SK-N-MC (cell line): ENCODE measurements around the gene CEMP1.
A peak's percentile ranks its signal among the peaks of the same experiment; 100 is the strongest.

Experiments
- DNase-seq: peaks from one replicate; pipeline ENCODE4 v3.0.0-alpha.2; 2011; ENCODE audit warnings: low read depth, low spot score
- H3K27ac ChIP-seq: fragments of 200-600 bp; sonication (generic); 2 replicates; pipeline ENCODE4 v1.5.1; 2016; ENCODE audit warnings: mixed run types
- H3K36me3 ChIP-seq: fragments of 200-600 bp; sonication (generic); 2 replicates; pipeline ENCODE4 v1.6.1; 2017; ENCODE audit warnings: antibody characterized with exemption, low read length, mixed read lengths; ENCODE audit not compliant: insufficient read depth
- H3K4me3 ChIP-seq: fragments of 200-600 bp; sonication (generic); 2 replicates; pipeline ENCODE4 v1.5.1; 2016
- H3K9ac ChIP-seq: fragments of 200-600 bp; sonication (generic); 2 replicates; pipeline ENCODE4 v1.8.0; 2017; ENCODE audit warnings: mixed run types, mixed read lengths; ENCODE audit not compliant: insufficient read length
- H3K9me3 ChIP-seq: fragments of 200-600 bp; sonication (generic); 2 replicates; pipeline ENCODE4 v1.6.1; 2017; ENCODE audit warnings: low read depth, mild to moderate bottlenecking, antibody characterized with exemption, low read length, moderate library complexity, mixed read lengths
- EZH2 ChIP-seq: fragments of 200-600 bp; sonication (generic); IDR thresholded peaks from one replicate; pipeline ENCODE4 v1.6.1; 2017; ENCODE audit warnings: antibody characterized with exemption
- FOXP2 ChIP-seq: optimal IDR thresholded peaks from 2 replicates; pipeline ENCODE3; 2011; ENCODE audit warnings: mild to moderate bottlenecking, moderate library complexity; ENCODE audit not compliant: insufficient read depth; ENCODE audit errors: extremely low read length, control extremely low read depth
- POLR2AphosphoS5 ChIP-seq: IDR thresholded peaks from 2 replicates; pipeline ENCODE4 v1.6.1; 2012; ENCODE audit warnings: mild to moderate bottlenecking, low read depth, low read length, borderline replicate concordance

Gene CEMP1

GRCh38 chr16:2528161-2529060, 2.8 kb downstream of the CEMP1 start:
- H3K4me3 ChIP-seq: no peak overlapping the region
- no peaks in the 10 kb centered on the region for H3K9me3 ChIP-seq
- no peak for TF ChIP-seq FOXP2
- no peak for TF ChIP-seq POLR2AphosphoS5
- no peak for TF ChIP-seq EZH2
- peaks cover 4% of the 10 kb centered on the region; the same call in 1 of the 2 replicates for H3K36me3 ChIP-seq
- DNase-seq: no peak
- no peak overlapping the region for H3K27ac ChIP-seq
- no peak overlapping the region for H3K9ac ChIP-seq

GRCh38 chr16:2527784-2528100, 3.5 kb downstream of the CEMP1 start:
- Histone ChIP-seq H3K4me3 (no peak overlapping the region), H3K9me3 (no peaks in the 10 kb centered on the region), H3K27ac (no peak overlapping the region), H3K36me3 (peaks cover 4% of the 10 kb centered on the region; the same call in 1 of the 2 replicates), H3K9ac (no peak overlapping the region)
- no peak for DNase-seq
- no peak for TF ChIP-seq POLR2AphosphoS5
- TF ChIP-seq EZH2: no peak
- TF ChIP-seq FOXP2: no peak

- Histone ChIP-seq H3K36me3 (peaks cover 4% of the 10 kb centered on the region; the same call in 1 of the 2 replicates), H3K9ac (no peak overlapping the region), H3K4me3 (no peak overlapping the region), H3K27ac (no peak overlapping the region), H3K9me3 (no peaks in the 10 kb centered on the region)
- no peak for TF ChIP-seq POLR2AphosphoS5
- no peak for TF ChIP-seq EZH2
- no peak for TF ChIP-seq FOXP2
- no peak for DNase-seq
These were observed 4.0 kb downstream of the CEMP1 start for GRCh38 chr16:2527071-2527783.

- Histone ChIP-seq H3K36me3 (peaks cover 4% of the 10 kb centered on the region; the same call in 1 of the 2 replicates), H3K27ac (no peak overlapping the region), H3K4me3 (no peak overlapping the region), H3K9ac (no peak overlapping the region), H3K9me3 (no peaks in the 10 kb centered on the region)
- TF ChIP-seq EZH2 (no peak), POLR2AphosphoS5 (no peak), FOXP2 (no peak)
- DNase-seq: no peak
These were observed 5.1 kb downstream of the CEMP1 start for GRCh38 chr16:2526135-2526534.

- H3K4me3 ChIP-seq: no peak overlapping the region
- no peak for TF ChIP-seq FOXP2
- TF ChIP-seq EZH2: no peak
- no peak for DNase-seq
- no peak overlapping the region for H3K27ac ChIP-seq
- H3K9ac ChIP-seq: no peak overlapping the region
- H3K36me3 ChIP-seq: peaks cover 4% of the 10 kb centered on the region; the same call in 1 of the 2 replicates
- H3K9me3 ChIP-seq: no peaks in the 10 kb centered on the region
These were observed 6.8 kb downstream of the CEMP1 start for GRCh38 chr16:2524339-2524938.

DNA sequence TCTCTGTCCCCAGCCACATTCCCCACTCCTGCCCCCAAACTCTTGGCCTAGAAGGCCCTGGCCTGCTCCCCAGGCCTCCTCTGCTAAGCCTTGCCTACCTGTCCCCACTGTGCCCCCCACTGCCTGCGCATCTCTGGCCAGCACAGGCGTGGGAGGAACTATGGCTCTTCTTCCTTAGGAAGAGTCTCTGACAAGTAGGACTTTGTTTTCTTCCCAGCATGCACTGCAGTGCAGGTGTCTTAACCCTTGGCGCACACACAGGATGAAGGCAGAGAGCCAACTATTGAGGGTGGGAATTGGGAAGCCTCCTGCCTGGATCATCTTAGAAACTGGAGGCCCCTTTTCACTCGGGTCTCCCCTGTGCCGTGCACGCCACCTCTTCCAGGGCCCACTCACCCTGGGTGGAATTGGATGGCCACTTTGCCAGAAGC, 7.4 kb downstream of the CEMP1 start:
- no peak overlapping the region for H3K9ac ChIP-seq
- no peak for DNase-seq
- peaks cover 4% of the 10 kb centered on the region; the same call in 1 of the 2 replicates for H3K36me3 ChIP-seq
- H3K27ac ChIP-seq: no peak overlapping the region
- H3K4me3 ChIP-seq: no peak overlapping the region
- no peaks in the 10 kb centered on the region for H3K9me3 ChIP-seq
- TF ChIP-seq POLR2AphosphoS5 (no peak), FOXP2 (no peak), EZH2 (no peak)

GRCh38 chr16:2520784-2521531, 10.2 kb downstream of the CEMP1 start:
- Histone ChIP-seq H3K4me3 (peak overlapping the region; percentile 85), H3K27ac (no peak overlapping the region), H3K9me3 (no peaks in the 10 kb centered on the region), H3K9ac (peak overlapping the region; percentile 84), H3K36me3 (peaks cover 4% of the 10 kb centered on the region; the same call in 1 of the 2 replicates)
- TF ChIP-seq POLR2AphosphoS5 (no peak), FOXP2 (no peak), EZH2 (no peak)
- DNase-seq: no peak

DNA sequence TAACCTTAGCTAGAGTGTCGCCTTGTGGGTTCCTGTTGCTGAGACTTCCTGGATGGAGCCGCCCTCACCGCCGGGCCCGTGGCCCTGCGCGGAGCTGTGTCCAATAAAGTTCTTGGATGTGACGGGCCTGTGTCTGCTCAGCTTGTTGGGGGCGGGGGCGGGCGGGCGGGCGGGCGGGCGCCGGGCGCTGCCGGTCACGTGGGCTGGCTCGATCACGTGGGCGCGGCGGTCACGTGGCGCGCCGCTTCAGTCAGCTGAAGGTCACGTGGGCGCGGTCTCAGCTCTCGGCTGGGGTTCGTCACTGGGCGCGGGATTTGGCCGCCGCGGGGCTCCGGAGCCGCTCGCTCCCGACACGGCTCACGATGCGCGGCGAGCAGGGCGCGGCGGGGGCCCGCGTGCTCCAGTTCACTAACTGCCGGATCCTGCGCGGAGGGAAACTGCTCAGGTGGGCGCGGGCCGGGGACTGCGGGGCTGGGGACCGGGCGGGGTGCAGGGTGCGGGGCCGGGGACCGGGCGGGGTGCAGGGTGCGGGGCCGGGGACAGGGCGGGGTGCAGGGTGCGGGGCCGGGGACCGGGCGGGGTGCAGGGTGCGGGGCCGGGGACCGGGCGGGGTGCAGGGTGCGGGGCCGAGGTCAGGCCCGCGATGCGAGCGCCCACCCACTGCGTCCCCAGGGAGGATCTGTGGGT, 11.0 kb downstream of the CEMP1 start, which contains the start of gene AMDHD2:
Gene AMDHD2 (plus strand): TSS at position 275 of the 687 bp plus-strand sequence. CDS start 88 bp downstream, at position 363.
- H3K4me3 ChIP-seq: peak within 1 kb of the TSS; percentile 85
- H3K9ac ChIP-seq: peak within 1 kb of the TSS; percentile 84
- TF ChIP-seq EZH2 (no peak), POLR2AphosphoS5 (peak; percentile 68; the same call in 1 of the 2 replicates), FOXP2 (no peak)
- H3K36me3 ChIP-seq: peaks cover 4% of the 10 kb centered on the region; the same call in 1 of the 2 replicates
- H3K27ac ChIP-seq: peak within 1 kb of the TSS; percentile 88
- no peak for DNase-seq
- no peaks in the 10 kb centered on the region for H3K9me3 ChIP-seq
